Measurements from ENCODE around the gene SMAD5. TPM values are rescaled to one million over a fixed set of nuclear protein-coding genes. Genes with fewer than 3 reads are reported as not detected.

SMAD5 gene
- total RNA-seq, 3 donors from 2014 or later, result 45.6 to 63.7 (median 52.4) TPM

- H3K9me3 ChIP-seq, result no peaks in the 10 kb centered on the region
- no peak overlapping the region for H3K27ac ChIP-seq
- TF ChIP-seq POLR2AphosphoS5 (IDR thresholded peaks at IDR 0.05) (no peak), CTCF (IDR thresholded peaks at IDR 0.05) (no peak), POLR2A (IDR thresholded peaks at IDR 0.05) (no peak)
- no peak overlapping the region for H3K4me3 ChIP-seq
- intact Hi-C loops (cut with DNase I; ENCODE audit: low total_unique reads), result no loop called here
- no peaks in the 10 kb centered on the region for H3K27me3 ChIP-seq
- no peaks in the 10 kb centered on the region for H3K36me3 ChIP-seq
- DNase-seq (ENCODE audit: low spot score in 2 of 2), result no peak
- no peaks in the 10 kb centered on the region for H3K4me1 ChIP-seq
Observed at GRCh38 chr5:136089791-136090190, 42.9 kb upstream of the SMAD5 start.

GRCh38 chr5:136090319-136090718 lies 42.3 kb upstream of the SMAD5 start:
- TF ChIP-seq CTCF (IDR thresholded peaks at IDR 0.05), result no peak
- no peak overlapping the region for H3K27ac ChIP-seq
- DNase-seq (ENCODE audit: low spot score in 2 of 2), result no peak
- no peaks in the 10 kb centered on the region for H3K36me3 ChIP-seq
- H3K9me3 ChIP-seq, result no peaks in the 10 kb centered on the region
- H3K4me1 ChIP-seq, result no peaks in the 10 kb centered on the region
- H3K27me3 ChIP-seq, result no peaks in the 10 kb centered on the region
- H3K4me3 ChIP-seq, result no peak overlapping the region
- intact Hi-C loops (cut with DNase I; ENCODE audit: low total_unique reads), result no loop called here

GRCh38 chr5:136094189-136094912 lies 38.3 kb upstream of the SMAD5 start:
- H3K4me3 ChIP-seq, result no peak overlapping the region
- H3K36me3 ChIP-seq, result no peaks in the 10 kb centered on the region
- DNase-seq (ENCODE audit: low spot score in 2 of 2), result no peak
- no peak overlapping the region for H3K27ac ChIP-seq
- TF ChIP-seq POLR2AphosphoS5 (IDR thresholded peaks at IDR 0.05) (no peak), CTCF (IDR thresholded peaks at IDR 0.05) (no peak), POLR2A (IDR thresholded peaks at IDR 0.05) (no peak)
- H3K4me1 ChIP-seq, result no peaks in the 10 kb centered on the region
- no peaks in the 10 kb centered on the region for H3K9me3 ChIP-seq
- no peaks in the 10 kb centered on the region for H3K27me3 ChIP-seq
- intact Hi-C loops (cut with DNase I; ENCODE audit: low total_unique reads), result no loop called here

- Histone ChIP-seq H3K36me3 (no peaks in the 10 kb centered on the region), H3K27me3 (no peaks in the 10 kb centered on the region), H3K4me1 (no peaks in the 10 kb centered on the region), H3K9me3 (no peaks in the 10 kb centered on the region), H3K27ac (no peak overlapping the region), H3K4me3 (no peak overlapping the region)
- intact Hi-C loops (cut with DNase I; ENCODE audit: low total_unique reads), result no loop called here
- TF ChIP-seq POLR2A (IDR thresholded peaks at IDR 0.05) (no peak), POLR2AphosphoS5 (IDR thresholded peaks at IDR 0.05) (no peak), CTCF (IDR thresholded peaks at IDR 0.05) (no peak)
- no peak for DNase-seq (ENCODE audit: low spot score in 2 of 2)
Observed at GRCh38 chr5:136094913-136095641, 37.6 kb upstream of the SMAD5 start.

GRCh38 chr5:136098176-136098575 lies 34.5 kb upstream of the SMAD5 start:
- Histone ChIP-seq H3K27ac (no peak overlapping the region), H3K9me3 (no peaks in the 10 kb centered on the region), H3K27me3 (no peaks in the 10 kb centered on the region), H3K4me3 (no peak overlapping the region), H3K4me1 (no peaks in the 10 kb centered on the region), H3K36me3 (no peaks in the 10 kb centered on the region)
- no peak for TF ChIP-seq POLR2A (IDR thresholded peaks at IDR 0.05)
- TF ChIP-seq POLR2AphosphoS5 (IDR thresholded peaks at IDR 0.05), result no peak
- no peak for TF ChIP-seq CTCF (IDR thresholded peaks at IDR 0.05)
- intact Hi-C loops (cut with DNase I; ENCODE audit: low total_unique reads), result no loop called here
- no peak for DNase-seq (ENCODE audit: low spot score in 2 of 2)
